NCI-H146 treated with DMSO at 0.1 percent for 48 hours (cell line): ENCODE results near the gene FHIT.
"Not testable (repeated sequence)": the region's sequence is repeated elsewhere in the genome, so short reads cannot be mapped to it uniquely, and the experiment has no call there.

Source experiments
- DNase-seq: peaks from one replicate; lab custom pipeline; 2025; ENCODE audit not compliant: unreplicated experiment; lab: John Stamatoyannopoulos, UW

FHIT gene

DNA sequence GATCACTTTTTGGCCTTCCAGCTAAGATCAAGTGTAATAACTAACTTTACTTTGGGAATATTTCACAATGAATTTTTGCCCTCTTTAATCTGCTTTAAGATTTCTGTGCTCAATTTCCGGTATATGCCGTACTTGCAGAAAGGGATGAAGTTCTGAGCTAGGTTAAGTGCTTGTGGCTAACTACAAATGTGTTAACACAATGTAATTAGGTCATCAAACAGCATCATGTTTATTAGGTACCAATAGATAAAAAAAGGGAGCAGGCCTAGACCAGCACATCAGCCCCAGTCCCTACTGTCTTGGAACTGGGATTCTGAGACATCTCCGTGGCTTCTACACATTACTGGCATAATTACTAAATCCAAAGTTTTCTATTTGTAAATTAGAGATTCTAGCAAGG, 1268.7 kb downstream of the FHIT start:
- no peak for DNase-seq

GRCh38 chr3:59981377-59981776, 1269.9 kb downstream of the FHIT start:
- DNase-seq = no peak

GRCh38 chr3:59980576-59980975, 1270.7 kb downstream of the FHIT start:
- DNase-seq = no peak

DNA sequence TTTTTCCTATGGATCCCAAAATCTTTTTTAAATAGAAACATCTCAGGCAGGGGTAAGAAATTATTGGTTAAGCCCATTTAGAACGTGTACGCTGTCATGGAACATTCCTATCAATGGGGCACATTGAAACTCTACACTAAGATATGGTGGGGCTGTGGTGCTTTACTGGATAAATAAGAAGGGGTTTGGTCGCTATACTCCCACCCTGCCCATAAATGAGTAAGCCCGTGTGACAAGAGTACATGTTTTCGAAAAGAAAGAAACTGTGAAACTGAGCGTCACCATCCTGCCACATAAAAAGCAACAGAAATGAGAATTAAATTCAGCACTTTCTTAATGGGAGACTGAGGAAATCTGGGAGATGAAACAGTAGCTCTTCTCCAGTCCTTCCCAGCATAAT, 1271.7 kb downstream of the FHIT start:
- no peak for DNase-seq

GRCh38 chr3:59978979-59979378, 1272.3 kb downstream of the FHIT start:
- no peak for DNase-seq

DNA sequence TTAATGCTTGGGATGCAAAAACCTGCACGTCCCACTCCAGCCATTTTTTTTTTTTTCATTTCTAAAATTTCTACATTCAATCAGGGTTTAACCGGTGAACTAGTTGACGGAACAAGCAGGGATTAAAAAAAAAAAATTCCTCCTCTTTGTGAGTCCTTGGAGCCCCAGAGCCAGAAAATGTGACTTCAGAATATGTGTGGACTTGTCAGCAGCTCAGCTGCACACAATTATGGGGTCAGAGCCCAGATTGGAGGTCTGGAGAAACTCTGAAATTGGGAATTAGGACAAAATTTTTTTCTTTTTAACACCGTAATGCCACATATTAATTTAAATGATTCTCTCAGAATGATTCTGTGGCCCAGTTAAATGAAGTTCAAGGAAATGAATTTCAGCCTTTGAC, 1280.5 kb downstream of the FHIT start:
- DNase-seq = no peak

- DNase-seq = no peak
These were observed 1280.9 kb downstream of the FHIT start for GRCh38 chr3:59970376-59970775.

DNA sequence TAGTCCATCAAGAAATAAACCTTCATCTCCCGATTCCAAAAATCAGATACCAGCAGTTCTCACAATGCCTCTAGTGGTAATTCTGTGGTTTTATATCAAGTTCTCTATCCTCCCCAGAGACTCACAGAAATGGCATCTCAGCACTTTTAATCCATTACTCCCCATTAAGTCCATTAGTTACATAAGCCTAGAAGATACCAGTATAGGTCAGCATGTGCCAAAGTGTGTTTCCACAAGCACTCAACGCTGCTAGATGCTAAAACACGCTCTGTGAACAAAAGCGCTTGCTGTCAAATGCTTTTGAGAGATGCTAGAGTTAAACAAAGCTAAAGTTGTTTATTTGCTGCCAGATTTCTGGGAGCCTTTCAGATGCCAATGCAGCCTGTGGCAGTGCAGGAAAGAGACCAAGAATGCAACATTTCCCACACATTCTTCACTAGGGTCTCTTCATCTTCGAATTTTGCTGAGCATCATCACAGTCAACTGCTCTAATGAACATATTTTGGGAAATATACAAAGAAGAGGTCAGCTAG, 1282.7 kb downstream of the FHIT start:
- no peak for DNase-seq

GRCh38 chr3:59963676-59964075, 1287.6 kb downstream of the FHIT start:
- DNase-seq = no peak

GRCh38 chr3:59957150-59957549, 1294.1 kb downstream of the FHIT start:
- no peak for DNase-seq

GRCh38 chr3:59953104-59953503, 1298.1 kb downstream of the FHIT start:
- no peak for DNase-seq

DNA sequence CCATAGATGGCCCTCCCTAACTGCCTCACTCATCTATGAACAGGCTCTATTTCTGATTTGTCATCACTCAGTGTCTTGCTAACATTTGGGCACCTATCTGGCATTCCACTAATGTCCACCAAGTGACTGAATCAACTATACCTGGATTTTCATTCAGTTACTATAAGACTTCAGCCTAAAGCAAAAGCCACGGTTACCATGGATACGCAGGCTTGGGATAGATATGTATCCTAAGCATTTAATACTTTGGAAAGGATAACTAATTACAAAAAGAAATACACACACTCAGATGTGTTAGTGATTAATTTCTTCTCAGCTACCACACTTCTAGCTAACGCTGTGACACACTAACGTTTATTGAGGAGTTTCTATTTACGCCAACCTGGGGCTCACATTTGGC, 1301.9 kb downstream of the FHIT start:
- DNase-seq = no peak

GRCh38 chr3:59946401-59946800, 1304.9 kb downstream of the FHIT start:
- no peak for DNase-seq

DNA sequence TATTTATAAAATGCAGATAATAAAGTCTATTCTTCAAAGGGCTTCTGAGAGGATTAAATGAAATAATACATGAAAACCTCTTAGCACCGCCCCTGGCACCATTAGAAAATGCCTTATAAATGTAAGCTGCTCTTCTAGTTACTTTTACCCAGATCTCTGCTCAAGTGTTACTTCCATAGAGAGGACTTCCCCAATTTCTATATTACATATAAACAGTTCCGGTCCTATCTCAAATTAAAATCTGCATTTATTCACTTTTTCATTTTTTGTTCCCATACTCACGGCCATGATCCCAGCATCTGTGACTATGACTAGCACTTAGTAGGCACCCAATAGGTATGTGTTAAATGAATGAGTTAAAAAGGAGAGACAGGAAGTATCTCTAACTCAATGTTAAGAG, 1310.5 kb downstream of the FHIT start:
- no peak for DNase-seq

DNA sequence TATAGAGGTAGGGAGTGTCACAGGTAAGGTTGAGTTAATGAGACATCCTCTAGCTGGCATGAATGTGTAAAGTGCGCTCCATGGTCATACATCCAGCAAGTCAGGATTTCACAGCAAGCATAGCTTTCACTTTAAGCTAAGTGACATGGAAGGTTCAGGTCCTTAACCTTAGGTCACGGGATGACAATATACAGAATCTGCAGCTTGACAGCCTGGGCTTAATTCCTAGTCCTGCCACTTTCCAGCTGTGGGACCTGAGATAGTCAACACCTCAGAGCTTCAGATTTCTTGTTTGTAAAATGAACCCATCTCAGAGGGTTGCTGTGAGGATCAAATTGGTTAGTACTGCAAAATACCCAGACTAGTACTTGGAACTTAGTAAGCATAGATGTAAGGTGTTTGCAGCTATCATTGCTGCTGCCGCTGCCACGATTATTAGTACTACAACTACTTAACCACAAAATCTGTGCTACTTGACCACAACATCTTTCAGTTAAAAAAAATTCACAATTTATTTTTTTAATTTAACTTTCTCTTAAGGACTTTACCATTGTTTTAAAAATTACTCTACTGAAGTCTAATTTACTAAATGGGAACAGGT, 1311.3 kb downstream of the FHIT start:
- no peak for DNase-seq

GRCh38 chr3:59938828-59939227, 1312.4 kb downstream of the FHIT start:
- no peak for DNase-seq

- peak; percentile 11 for DNase-seq
These were observed 1314.1 kb downstream of the FHIT start for GRCh38 chr3:59937201-59937600.

DNA sequence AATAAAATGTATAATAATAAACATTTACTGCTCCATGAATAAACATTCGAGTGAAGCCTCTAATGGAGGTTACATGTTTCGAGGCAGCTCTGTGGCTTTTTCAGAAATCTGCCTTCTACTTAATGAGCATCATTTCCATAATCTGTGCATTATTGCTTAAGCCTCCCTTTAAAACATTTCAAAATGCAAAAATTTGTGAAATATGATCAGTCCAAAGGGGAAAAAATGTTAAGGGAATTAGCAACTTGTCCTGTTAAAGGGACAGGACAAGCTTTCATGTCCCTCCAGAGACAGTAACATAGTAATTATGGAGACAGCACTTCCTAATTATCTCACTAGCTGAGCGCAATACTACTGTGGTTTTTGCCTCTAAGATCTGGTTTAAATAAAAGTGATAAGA, 1314.8 kb downstream of the FHIT start:
- DNase-seq = no peak

DNA sequence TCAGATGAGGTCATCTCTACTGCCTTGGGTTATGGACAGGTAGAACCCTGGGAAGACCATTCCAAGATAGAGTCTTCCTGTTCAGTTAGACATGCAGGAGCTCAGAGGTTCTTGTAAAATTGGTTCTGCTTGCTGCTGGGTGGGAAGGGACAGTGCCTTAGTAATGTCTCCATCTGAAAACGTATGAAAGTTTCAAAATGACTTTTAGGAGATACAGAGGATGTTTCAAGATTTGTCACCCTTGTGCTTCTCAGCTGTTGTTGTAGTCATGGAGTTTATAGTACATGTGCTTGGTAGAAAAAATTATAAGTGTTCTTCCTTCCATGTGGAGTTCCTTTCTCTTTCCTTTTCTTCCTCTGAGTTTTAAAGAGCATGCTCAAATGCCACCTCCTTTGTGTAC, 1316.2 kb downstream of the FHIT start:
- DNase-seq = no peak

GRCh38 chr3:59934560-59934959, 1316.7 kb downstream of the FHIT start:
- not testable (repeated sequence) for DNase-seq

GRCh38 chr3:59930170-59930569, 1321.1 kb downstream of the FHIT start:
- DNase-seq = no peak

DNA sequence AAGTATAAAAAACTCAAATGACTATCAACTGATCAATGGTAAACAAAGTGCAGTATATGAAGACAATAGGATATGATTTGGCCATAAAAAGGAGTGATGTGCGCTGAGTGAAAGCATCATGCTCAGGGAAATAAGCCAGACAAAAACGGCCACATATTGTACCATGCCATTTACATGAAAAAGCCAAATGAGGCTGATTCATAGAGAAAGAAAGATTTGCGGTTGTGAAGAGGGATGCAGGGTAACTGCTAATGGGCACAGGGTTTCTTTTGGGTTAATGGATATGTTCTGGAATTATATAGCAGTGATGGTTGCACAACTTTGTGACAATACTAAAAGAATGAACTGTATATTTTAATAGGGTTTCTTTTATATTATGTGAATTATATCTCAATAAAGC, 1324.2 kb downstream of the FHIT start:
- no peak for DNase-seq

DNA sequence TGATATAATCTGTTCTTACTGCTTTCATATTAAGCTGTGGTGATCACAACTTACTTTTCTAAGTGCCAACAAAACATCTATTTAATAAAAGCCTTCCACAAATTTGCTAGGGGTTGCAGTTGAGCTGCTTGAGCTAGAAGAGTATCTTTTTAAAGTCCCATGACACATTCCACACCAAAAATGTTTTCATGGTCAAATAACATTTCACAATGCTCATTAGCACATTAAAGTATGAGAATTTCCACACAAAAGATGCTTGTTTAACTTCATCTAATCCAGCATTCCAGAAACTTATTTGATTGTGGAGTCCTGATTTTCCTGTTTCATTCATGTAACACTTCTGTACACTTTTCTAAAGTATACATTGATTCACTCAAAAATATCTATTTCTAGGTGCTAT, 1325.3 kb downstream of the FHIT start:
- no peak for DNase-seq
